Pons (tissue), 1 donor: Measurements from ENCODE around the gene STK24.
A peak's percentile ranks its signal among the peaks of the same experiment; 100 is the strongest.

Source experiments
- DNase-seq: peaks from one replicate; pipeline ENCODE4 v3.0.0-alpha.2; 2016; ENCODE audit warnings: low spot score

Gene STK24

DNA sequence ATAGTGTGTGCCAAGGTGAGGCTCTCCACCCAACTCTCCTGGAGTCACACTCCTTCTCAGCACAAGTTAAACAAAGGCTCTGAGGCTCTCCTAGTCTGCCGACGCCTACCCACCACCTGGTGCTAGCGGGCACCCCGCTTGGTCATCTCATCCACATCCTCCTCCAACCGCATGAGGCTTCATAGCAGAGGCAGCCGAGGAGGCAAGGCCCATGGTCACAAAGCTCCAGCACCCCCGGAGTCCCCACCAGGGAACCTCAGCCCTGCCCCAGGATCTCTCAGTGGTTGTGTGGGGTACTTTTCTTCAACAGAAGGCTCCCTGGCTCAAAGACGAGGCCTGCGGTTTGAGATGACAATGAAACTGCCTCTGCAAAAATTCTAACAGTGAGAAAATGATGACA, 43.0 kb downstream of the STK24 start:
- DNase-seq = no peak

DNA sequence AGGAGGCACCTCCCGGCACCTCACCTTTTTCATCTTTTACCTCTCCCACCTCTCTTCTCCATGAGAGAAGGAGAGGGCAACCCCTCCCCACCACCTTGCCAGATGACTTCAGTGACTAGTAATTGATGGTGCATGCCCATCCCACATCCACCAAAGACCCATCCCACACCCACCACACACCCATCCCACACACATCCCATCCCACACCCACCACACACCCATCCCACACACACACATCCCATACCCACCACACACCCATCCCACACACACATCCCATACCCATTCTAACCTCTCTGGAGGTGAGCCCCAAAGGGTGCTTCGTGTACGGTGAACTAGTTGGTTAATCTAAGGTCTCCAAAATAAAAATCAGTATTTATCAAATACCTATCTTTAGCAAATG, 44.7 kb downstream of the STK24 start:
- DNase-seq = no peak

DNA sequence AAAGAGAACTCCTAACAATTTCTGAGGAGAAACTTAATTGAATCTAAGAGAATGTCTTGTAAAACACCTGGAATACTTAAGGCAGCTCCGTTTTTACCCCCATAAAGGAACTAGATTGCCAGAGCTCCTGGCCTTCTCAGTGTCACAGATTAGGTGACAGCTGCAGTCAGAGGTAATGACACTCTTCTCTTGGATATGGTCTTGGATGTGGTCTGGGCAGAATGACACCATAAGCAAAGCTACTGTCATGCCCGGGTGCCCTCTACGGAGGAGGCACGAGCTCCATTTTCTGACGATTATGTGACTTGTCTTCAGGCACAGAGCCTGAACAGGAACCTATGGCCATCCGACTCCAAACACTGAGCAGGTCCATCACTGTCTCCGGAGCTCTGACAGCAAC, 46.7 kb downstream of the STK24 start:
- DNase-seq = no peak

DNA sequence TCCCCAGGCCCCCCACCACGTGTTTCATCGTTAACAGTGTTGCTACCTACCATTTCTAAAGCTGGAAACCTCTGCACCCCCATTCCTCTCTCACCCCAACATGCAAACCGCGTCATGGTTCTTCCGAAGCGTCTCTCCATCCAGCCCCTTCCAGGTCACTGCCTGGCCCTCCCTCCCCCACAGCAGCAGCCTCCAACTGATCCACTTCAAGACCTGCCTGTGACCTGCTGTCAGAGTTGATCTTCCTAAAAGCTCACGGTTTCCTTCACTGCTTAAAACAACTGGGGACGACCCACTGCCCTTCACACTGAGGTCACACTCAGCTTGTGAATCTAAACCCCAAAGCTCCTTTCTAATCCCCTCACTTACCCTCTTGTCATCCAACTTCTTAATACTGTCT, 47.7 kb downstream of the STK24 start:
- no peak for DNase-seq

DNA sequence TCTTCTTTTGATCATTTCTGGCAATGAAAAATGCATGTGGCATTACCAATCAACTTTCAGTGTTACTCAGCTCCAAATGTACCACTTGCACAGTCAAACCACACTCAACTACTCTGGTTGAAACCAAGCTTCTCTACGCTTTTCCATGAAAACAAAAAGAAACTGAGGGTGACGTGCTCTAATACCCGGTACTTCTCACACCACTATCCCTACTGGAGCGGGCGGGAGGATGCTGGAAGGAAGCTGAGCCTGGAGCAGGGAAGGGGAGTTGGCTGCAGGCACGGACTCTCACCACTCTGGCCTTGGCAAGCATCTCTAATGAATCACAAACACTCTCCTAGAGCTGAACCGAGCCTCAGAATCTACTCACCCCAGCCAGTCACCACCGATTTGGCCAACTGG, 48.2 kb downstream of the STK24 start:
- DNase-seq = no peak

DNA sequence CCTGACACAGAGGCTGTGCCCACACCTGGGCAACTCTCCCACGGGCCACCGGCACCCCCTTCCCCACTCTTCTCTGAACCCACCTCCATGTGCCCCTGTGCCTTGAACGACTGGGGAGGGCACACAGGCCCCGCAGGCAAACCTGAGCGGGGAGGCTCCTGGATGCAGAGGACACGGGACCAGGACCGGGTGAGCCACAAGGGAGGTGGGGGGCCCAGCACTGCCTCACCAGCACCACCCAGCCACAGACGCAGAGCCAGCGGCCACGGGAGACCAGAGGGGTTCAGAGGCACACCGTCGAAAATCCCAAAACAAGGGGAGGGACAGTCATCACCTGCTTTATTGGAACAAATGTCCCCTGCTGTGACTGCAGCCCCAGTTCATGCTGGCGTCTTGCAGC, 49.4 kb downstream of the STK24 start:
- no peak for DNase-seq

DNA sequence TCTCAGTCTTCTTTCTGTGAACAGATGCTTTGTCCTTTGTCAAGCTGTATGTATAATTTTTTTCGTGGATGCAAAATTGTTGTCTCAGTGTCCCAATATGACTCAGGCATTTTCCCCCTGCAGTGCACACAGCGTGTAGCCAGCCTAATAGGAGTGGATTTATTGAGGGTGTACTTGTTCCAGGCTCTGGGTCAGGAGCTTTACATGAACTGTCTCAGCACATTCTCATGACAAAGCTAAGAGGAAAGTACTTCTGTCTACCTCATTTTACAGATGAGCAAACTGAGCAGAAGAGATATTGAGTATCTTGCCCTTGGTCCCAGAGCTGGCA, 50.8 kb downstream of the STK24 start:
- no peak for DNase-seq

DNA sequence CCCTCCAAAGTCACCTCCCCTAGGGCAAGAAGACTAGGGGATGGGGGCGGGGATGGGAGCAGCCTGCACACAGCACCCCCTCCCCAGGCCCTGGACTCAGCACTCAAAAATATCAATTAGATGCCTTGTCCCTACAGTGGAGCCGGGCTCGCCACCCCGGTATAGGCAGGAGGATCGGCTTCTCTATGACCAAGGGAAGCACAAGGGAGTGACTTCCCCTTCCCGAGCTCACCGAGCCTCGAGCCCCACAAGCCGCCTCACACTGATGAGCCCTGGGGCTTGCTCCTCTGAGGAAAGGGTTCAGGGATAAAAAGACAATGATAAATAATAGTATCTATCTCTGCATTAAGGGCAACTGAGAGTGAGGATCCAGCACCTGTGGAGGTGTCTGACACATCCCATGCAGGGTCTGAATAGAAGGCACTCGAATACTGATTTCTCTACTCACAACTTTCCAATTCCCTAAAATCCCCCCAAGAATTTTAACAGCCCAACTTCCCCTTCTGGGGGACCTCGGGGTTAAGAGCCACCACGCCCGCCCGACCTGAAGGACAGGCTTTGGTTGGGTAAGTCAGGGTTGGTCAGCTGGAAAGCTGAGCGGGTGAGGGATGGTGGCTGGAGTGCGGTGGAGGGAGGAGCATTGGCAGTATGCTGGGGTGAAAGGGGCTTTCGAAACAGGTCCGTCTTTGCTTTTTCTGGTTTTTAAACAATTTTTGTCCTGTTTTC, 51.3 kb downstream of the STK24 start:
- no peak for DNase-seq

DNA sequence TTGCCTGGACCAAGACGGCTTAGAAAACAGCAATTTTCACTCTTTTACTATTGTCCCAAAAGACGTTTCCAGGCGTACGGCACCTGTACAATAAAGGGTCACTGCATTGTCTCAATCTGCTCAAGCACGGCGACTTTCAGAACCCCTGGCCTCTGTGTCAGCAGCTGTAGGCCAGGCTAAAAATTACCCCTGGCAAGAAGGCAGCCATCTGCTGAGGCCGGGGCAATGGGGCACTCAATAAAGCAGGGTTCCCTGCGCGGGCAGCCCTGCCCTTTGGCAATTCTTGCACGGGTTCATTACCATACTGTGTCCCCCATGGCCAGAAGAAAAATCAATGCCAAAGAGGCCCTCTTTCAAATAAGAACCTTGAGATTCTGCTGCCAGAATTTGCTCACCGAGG, 52.1 kb downstream of the STK24 start:
- DNase-seq = no peak

DNA sequence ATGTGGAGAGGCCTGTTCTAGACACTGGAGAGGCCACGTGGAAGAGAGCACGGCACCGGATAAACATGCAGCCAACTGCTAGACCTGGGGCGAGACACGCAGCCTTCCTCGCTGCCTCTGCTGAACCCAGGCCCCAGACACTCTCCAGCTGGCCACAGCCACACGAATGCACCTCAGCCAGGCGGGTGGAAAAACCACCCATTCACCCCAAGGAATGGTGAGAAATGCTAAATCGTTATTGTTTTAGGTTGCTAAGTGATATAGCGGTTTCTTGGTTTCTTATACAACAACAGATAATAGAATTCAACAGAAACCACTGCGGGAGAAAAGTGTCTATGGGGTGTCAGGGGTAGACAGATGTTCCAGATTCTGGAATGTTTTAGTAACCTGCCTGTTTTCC, 52.5 kb downstream of the STK24 start:
- DNase-seq = no peak

DNA sequence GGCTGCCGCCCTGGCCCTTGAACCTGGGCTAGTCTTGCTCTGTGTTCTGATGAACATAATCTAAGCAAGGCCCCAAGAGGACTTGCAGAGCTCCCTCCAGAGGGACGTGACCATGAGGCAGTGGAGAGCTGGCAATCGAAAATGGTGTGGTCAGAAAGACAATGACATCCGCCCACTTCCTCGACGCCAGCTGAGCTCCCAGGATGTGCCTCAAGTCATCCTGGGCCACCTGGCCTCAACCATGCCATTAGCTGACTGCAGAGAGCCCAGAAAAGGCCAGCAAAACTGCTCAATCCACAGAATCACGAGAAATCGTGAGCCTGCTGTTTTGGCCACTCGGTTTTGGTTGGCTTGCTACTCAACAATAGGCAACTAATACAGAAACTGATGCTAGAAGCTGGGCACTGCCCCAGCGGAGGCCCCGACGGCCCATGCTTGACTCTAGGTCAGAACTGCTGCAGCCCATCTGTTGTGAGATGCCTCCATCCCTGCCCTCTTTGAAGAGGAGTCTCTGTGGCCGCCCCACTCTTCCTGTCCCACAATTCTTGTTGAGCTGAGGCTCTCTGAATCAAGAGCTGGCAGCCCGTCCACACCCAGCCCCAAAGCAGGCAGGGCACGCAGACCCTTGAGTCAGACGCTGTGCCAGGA, 53.3 kb downstream of the STK24 start:
- no peak for DNase-seq

DNA sequence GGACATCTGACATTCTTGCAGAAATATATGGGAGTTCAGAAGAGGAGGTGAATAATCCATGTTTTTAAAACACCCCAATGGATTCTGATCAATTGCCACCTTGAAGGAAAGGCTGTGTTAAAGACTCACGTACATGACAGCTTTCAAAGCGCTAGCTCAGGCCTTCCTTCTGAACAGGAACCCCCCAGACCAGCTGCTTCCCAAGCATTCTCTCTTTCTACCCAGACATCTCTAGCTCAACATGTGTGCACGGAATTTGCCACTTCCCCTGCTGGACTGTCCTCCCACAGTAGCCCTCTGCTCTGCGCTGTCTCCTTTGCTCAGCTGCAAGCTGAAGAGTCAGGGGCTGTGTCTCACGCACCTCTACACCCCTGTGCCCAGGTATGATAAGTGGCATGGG, 54.5 kb downstream of the STK24 start:
- no peak for DNase-seq

DNA sequence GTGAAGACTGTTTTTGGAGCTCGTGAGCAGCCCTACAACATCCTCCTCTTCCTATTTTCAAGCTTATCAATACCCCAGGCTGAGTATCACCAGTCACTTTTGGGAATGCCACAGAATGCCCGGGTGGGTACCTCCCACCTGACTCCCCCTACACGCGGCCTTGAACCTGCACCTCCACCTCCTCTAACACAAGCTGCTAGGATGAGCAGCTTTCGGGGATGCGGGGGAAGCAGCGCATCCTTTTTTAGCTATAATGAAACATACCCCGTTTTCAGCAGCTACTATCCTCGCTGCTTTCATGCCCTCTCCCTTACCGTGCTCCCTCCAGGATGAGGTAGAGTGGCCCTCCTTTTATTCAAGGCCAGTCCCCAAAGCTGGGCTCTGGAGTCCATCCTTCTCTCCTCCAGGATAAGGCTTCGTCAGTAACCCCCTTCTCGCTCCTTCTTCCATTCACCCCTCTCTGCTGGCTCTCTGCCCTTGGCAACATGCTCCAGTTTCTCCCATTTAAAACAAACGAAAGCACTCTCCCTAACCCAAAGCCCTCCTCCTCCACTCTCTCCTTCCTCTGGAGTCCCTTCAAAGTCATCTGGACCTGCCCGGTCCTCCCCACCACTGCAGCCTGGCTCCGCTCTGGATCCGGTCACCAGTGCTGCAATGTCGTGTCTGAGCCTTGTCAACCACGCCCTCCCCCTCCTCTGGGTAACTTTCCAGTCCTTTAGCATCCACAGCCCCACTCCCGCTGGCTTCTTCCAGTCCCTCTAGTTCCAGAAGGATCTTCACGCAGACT, 55.3 kb downstream of the STK24 start:
- no peak for DNase-seq

DNA sequence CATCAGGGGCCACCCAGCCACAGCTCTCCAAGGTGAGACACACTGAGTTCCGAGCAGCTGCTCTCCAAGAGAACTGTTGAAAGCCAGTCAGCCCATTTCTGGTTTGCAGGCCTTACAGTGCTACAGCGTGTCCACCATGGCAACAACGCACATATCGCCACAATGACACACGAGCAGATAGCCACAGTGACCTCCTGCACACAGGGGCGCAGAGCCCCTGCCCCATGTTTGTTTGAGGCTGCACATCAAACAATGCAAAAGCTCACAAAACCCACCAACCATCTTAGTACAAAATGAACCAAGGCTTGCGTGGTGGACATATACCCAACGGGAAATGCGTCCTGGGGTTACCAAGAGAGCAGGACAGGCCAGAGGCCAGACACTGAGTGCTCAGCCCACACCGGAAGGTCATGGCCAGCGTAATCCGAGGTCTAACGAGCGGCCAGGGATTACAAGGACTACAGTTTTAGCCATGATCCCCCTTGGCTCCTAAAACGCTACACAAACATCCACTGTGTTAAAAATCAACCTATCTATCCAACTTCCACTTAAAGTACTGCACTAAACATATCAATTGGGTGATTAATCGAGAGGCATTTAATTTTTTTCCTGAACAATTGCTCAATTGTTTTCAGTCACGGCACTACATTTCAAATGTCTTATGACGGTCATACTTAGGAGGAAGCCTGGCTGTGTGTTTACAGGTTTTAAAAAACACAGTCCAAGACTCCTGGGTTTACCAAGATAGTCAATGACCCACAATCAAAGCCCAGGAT, 56.0 kb downstream of the STK24 start:
- no peak for DNase-seq

DNA sequence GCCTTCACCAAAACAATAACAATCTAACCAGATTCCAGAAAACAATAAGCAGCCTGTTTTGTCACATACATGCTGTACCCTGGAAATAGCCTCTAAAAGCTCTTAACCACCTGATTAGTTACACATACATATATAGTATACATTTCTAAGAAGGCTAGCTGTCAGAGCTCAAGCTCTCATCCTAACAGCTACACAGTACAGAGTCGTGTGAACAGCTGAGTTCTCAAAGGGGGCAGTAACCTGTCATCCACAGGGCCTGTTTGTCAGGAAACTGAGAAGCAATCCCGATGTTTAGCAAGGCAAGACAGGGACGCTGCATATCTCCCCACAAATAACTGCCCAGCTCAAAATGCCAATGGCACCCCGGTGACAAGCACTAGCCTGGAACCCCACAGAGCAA, 56.9 kb downstream of the STK24 start:
- DNase-seq = no peak

DNA sequence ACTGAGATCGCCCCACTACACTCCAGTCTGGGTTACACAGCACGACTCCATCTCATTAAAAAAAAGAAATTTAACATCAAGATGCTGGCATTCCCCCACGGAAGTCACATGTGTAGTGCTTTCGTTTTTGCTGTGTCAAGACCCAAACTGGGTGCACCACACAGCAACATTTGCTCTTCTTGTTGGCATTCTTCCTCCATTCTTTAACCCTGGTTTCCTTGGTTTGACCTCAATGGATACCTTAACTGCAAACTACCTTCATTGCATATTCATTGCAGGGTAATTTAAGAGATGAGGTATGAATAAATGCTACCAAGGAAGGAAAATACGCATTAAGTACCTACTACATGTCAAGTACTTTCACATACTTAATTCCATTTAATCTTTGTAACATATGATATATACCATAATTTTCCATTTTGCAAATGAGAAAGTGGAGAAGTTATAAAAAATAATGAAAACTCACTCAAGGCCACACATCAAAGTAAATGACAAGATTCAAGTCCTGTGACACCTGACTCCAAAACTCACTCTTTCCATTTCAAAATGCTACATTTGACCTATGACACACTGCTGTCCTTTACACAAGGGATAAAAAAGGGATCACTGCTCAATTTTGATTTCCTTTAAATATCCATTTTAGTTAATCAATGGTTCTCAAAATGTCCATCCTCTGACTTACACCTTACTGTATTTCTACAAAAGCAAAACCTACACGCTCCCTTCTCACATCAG, 59.2 kb downstream of the STK24 start:
- no peak for DNase-seq

DNA sequence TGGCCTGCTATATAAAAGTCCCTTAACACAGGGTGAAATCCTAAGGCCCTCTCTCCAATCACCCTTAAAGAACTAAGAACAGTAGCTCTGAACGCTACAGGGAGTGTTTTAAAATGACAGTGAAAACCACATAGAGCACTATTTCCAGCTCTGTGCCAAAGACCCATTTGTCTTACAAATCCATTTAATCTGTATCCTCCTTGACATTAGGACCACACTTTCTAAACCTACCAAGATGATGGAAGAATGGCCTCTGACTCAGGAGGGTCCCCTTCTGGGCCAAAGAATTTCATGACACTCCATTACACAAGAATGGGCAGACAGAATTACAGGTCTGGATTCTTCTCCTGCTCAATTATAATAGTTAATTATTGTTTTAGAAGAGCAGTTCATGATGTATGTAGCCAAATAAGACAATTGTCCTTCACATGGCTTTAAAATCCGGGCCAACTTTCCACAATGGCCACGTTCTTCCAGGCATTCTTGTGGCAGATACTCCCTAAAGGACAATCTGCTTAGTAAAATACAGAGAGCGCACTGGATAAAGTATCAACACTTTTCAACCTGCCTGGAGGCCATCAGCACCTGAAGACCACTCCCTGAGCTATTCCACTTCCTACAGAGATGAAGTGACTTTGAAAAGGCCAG, 61.0 kb downstream of the STK24 start:
- peak; percentile 66 for DNase-seq

DNA sequence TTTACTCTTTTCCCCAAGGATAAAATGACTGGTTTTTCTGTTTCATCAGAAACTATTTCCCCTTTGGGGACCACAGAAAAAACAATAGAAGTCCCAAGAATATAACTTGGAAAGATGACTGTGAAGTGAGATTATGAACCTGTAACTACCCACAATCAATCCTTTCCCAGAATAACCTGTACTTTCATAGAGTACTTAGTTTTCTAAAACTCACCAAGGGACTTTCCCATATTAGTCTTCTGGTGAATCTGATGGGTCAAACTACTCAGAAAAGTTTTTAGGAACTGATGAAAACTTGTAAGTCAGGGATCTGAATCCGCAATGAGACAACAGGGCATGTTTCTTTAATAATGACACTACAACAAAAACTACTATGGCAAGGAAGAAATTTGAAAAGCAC, 62.6 kb downstream of the STK24 start:
- no peak for DNase-seq

DNA sequence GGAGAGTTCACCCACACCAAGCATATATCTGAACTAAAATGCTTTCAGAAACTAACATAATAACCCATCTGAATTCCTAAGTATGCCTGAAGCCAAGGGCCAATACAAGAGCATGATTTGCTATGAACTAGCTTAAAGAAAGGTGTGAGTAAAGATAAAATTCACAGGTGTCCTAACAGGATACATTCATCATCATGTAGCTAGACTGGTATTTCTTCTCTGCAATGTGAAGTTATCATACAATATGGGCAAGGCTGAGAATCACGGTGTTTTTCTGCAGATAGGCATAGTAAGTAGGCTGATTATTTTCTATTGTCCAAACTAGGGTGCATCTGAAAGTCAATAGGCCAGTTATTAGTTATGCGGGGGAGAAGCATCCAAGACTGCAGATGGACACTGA, 63.1 kb downstream of the STK24 start:
- DNase-seq = no peak

DNA sequence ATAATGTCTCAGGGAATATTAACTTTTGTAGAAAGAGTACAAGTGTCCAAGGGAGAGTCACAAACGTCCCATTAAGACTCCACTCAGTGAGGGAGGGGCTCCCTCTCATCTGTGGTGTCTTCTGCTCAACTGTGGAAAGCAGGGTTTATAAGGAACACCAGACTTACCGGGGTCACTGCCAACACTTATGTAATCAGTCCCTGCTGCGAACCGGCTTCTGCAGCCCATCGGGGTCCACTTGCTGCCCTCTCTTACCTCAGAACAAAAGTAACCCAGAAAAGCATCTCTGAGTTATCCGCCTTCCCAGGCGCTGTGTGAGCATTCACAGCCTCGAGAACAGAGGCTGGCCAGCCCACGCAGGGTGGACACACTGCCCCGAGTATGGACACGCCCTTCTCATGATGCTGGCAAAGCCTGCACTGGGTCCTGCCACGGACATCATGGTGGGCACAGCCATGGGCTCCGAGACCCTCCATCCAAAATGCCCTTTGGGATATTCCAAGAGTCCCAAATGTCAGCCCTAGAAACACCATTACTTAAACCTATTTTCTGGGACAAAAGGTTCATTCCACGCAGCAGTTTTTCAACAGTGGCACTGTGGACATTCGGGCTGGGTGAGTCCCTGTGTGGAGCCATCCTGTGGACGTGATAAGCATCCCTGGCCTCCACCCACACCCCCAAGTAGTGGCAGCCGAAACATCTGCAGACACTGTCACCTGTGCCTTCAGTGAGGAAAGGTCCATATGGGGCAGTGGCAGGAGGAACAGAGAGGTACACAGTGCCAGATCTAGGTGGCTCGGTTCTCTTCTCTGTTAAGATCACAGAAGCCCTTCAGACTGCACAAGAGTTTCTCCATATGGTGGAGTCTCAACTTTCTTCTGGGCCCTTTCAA, 63.9 kb downstream of the STK24 start:
- DNase-seq = no peak
